ENCODE data around the gene KREMEN1.

The KREMEN1 gene

GRCh38 chr22:29088809-29089208, 16.0 kb downstream of the KREMEN1 start:
- H3K27me3 ChIP-seq (ENCODE audit: insufficient read depth, low read length, poor library complexity), result no peaks in the 10 kb centered on the region
- H2AFZ ChIP-seq (ENCODE audit: low read depth, low read length), result no peak overlapping the region
- DNase-seq (no peak), ATAC-seq (ENCODE audit: insufficient read depth, low read depth) (no peak)
- TF ChIP-seq CTCF (IDR thresholded peaks at IDR 0.05; ENCODE audit: borderline replicate concordance, extremely low read depth, low read length, poor library complexity, severe bottlenecking) (no peak), EZH2 (IDR thresholded peaks at IDR 0.05; ENCODE audit: borderline replicate concordance, low read depth, low read length, severe bottlenecking) (no peak)
- H4K20me1 ChIP-seq (ENCODE audit: insufficient read depth, low read length), result peaks cover 6% of the 10 kb centered on the region; the same call in 1 of the 2 replicates
- H3K4me1 ChIP-seq (ENCODE audit: insufficient read depth, low read length), result no peaks in the 10 kb centered on the region
- no peak overlapping the region for H3K27ac ChIP-seq (ENCODE audit: low read length)
- H3K9me3 ChIP-seq (ENCODE audit: insufficient read depth, low read length, severe bottlenecking), result no peaks in the 10 kb centered on the region
- H3K4me3 ChIP-seq (ENCODE audit: low read depth in 1 of 2, low read length in 2 of 2), result no peak overlapping the region
- H3K4me2 ChIP-seq (ENCODE audit: insufficient read depth, low read length), result no peak overlapping the region
- H3K36me3 ChIP-seq (ENCODE audit: insufficient read depth, low read length), result peaks cover 3% of the 10 kb centered on the region; the same call in 1 of the 2 replicates
- no peak overlapping the region for H3K9ac ChIP-seq (ENCODE audit: low read depth, low read length)
- H3K79me2 ChIP-seq (ENCODE audit: insufficient read depth, low read length), result peaks cover 85% of the 10 kb centered on the region

GRCh38 chr22:29089507-29089906, 16.7 kb downstream of the KREMEN1 start:
- TF ChIP-seq CTCF (IDR thresholded peaks at IDR 0.05; ENCODE audit: borderline replicate concordance, extremely low read depth, low read length, poor library complexity, severe bottlenecking) (no peak), EZH2 (IDR thresholded peaks at IDR 0.05; ENCODE audit: borderline replicate concordance, low read depth, low read length, severe bottlenecking) (no peak)
- Histone ChIP-seq H3K4me1 (ENCODE audit: insufficient read depth, low read length) (no peaks in the 10 kb centered on the region), H3K27me3 (ENCODE audit: insufficient read depth, low read length, poor library complexity) (no peaks in the 10 kb centered on the region), H3K36me3 (ENCODE audit: insufficient read depth, low read length) (peaks cover 8% of the 10 kb centered on the region), H3K27ac (ENCODE audit: low read length) (no peak overlapping the region), H3K9ac (ENCODE audit: low read depth, low read length) (no peak overlapping the region), H3K79me2 (ENCODE audit: insufficient read depth, low read length) (peaks cover 80% of the 10 kb centered on the region), H2AFZ (ENCODE audit: low read depth, low read length) (no peak overlapping the region), H3K4me2 (ENCODE audit: insufficient read depth, low read length) (no peak overlapping the region), H3K9me3 (ENCODE audit: insufficient read depth, low read length, severe bottlenecking) (no peaks in the 10 kb centered on the region), H4K20me1 (ENCODE audit: insufficient read depth, low read length) (peaks cover 6% of the 10 kb centered on the region; the same call in 1 of the 2 replicates), H3K4me3 (ENCODE audit: low read depth in 1 of 2, low read length in 2 of 2) (no peak overlapping the region)
- no peak for ATAC-seq (ENCODE audit: insufficient read depth, low read depth)
- DNase-seq, result no peak

- Histone ChIP-seq H3K27ac (ENCODE audit: low read length) (no peak overlapping the region), H3K4me1 (ENCODE audit: insufficient read depth, low read length) (no peaks in the 10 kb centered on the region), H3K36me3 (ENCODE audit: insufficient read depth, low read length) (peaks cover 11% of the 10 kb centered on the region), H4K20me1 (ENCODE audit: insufficient read depth, low read length) (peaks cover 6% of the 10 kb centered on the region; the same call in 1 of the 2 replicates), H3K4me2 (ENCODE audit: insufficient read depth, low read length) (no peak overlapping the region), H2AFZ (ENCODE audit: low read depth, low read length) (no peak overlapping the region), H3K9me3 (ENCODE audit: insufficient read depth, low read length, severe bottlenecking) (no peaks in the 10 kb centered on the region), H3K79me2 (ENCODE audit: insufficient read depth, low read length) (peaks cover 75% of the 10 kb centered on the region), H3K9ac (ENCODE audit: low read depth, low read length) (no peak overlapping the region), H3K4me3 (ENCODE audit: low read depth in 1 of 2, low read length in 2 of 2) (no peak overlapping the region), H3K27me3 (ENCODE audit: insufficient read depth, low read length, poor library complexity) (no peaks in the 10 kb centered on the region)
- TF ChIP-seq CTCF (IDR thresholded peaks at IDR 0.05; ENCODE audit: borderline replicate concordance, extremely low read depth, low read length, poor library complexity, severe bottlenecking), result no peak
- TF ChIP-seq EZH2 (IDR thresholded peaks at IDR 0.05; ENCODE audit: borderline replicate concordance, low read depth, low read length, severe bottlenecking), result no peak
- no peak for ATAC-seq (ENCODE audit: insufficient read depth, low read depth)
- no peak for DNase-seq
Observed at GRCh38 chr22:29090039-29090438, 17.2 kb downstream of the KREMEN1 start.

GRCh38 chr22:29092243-29092642, 19.4 kb downstream of the KREMEN1 start:
- H3K36me3 ChIP-seq (ENCODE audit: insufficient read depth, low read length), result peaks cover 28% of the 10 kb centered on the region
- H3K79me2 ChIP-seq (ENCODE audit: insufficient read depth, low read length), result peaks cover 54% of the 10 kb centered on the region
- H3K4me3 ChIP-seq (ENCODE audit: low read depth in 1 of 2, low read length in 2 of 2), result no peak overlapping the region
- no peak overlapping the region for H2AFZ ChIP-seq (ENCODE audit: low read depth, low read length)
- H3K27me3 ChIP-seq (ENCODE audit: insufficient read depth, low read length, poor library complexity), result no peaks in the 10 kb centered on the region
- TF ChIP-seq EZH2 (IDR thresholded peaks at IDR 0.05; ENCODE audit: borderline replicate concordance, low read depth, low read length, severe bottlenecking), result no peak
- no peak for TF ChIP-seq CTCF (IDR thresholded peaks at IDR 0.05; ENCODE audit: borderline replicate concordance, extremely low read depth, low read length, poor library complexity, severe bottlenecking)
- no peak overlapping the region for H3K4me2 ChIP-seq (ENCODE audit: insufficient read depth, low read length)
- no peak overlapping the region for H3K9ac ChIP-seq (ENCODE audit: low read depth, low read length)
- ATAC-seq (ENCODE audit: insufficient read depth, low read depth) (no peak), DNase-seq (no peak)
- H3K4me1 ChIP-seq (ENCODE audit: insufficient read depth, low read length), result no peaks in the 10 kb centered on the region
- no peaks in the 10 kb centered on the region for H3K9me3 ChIP-seq (ENCODE audit: insufficient read depth, low read length, severe bottlenecking)
- H4K20me1 ChIP-seq (ENCODE audit: insufficient read depth, low read length), result peaks cover 6% of the 10 kb centered on the region; the same call in 1 of the 2 replicates
- H3K27ac ChIP-seq (ENCODE audit: low read length), result no peak overlapping the region

Measured in DND-41 (cell line).